Right lobe of liver (tissue), 6 donors: Measurements from ENCODE around the gene MED15. TPM values are rescaled to one million over a fixed set of nuclear protein-coding genes. Genes with fewer than 3 reads are reported as not detected.

Source experiments
- ATAC-seq, 4 donors: fragments of 200-7000 bp; cut with Tn5 transposase; one replicate each; pipeline ENCODE4 v1.9.1; 2020; ENCODE audit warnings: mild to moderate bottlenecking in 4 of 4, moderate library complexity in 4 of 4
- DNase-seq, 3 donors: peaks; one replicate each; pipeline ENCODE4 v3.0.0-alpha.2; 2020
- H3K27ac ChIP-seq, 3 donors: fragments of 200-600 bp; one replicate each; pipeline ENCODE4 v1.8.0; 2022
- H3K27me3 ChIP-seq, 2 donors: fragments of 200-600 bp; one replicate each; pipeline ENCODE4 v1.8.0; 2022
- H3K36me3 ChIP-seq, 4 donors: fragments of 200-600 bp; sonication (generic) in 1 of 4; one replicate each; pipeline versions ENCODE4 v1.5.1 to v1.8.0; 2017 to 2022; ENCODE audit warnings: control low read depth in 1 of 4
- H3K4me1 ChIP-seq, 4 donors: fragments of 200-600 bp; sonication (generic) in 1 of 4; one replicate each; pipeline versions ENCODE4 v1.5.1 to v1.8.0; 2017 to 2022; ENCODE audit warnings: control low read depth in 1 of 4
- H3K4me3 ChIP-seq, 3 donors: fragments of 200-600 bp; one replicate each; pipeline ENCODE4 v1.8.0; 2022
- H3K9me3 ChIP-seq, 4 donors: fragments of 200-600 bp; sonication (generic) in 1 of 4; one replicate each; pipeline versions ENCODE4 v1.5.1 to v1.8.0; 2017 to 2022; ENCODE audit warnings: control low read depth in 1 of 4
- CTCF ChIP-seq, 4 donors: fragments of 200-600 bp in 3 of 4; fragments of 450-650 bp in 1 of 4; IDR thresholded peaks; one replicate each; pipeline versions ENCODE4 v1.5.1 to v1.8.0; 2016 to 2022; ENCODE audit warnings: antibody characterized with exemption in 4 of 4, mild to moderate bottlenecking in 2 of 4
- POLR2A ChIP-seq: fragments of 450-650 bp; IDR thresholded peaks from one replicate; pipeline ENCODE4 v1.6.1; 2017; ENCODE audit warnings: antibody characterized with exemption, mild to moderate bottlenecking
- WGBS: methylation state at CpG from one replicate; pipeline ENCODE4 v1.1.6; 2018; ENCODE audit warnings: low coverage, low lambda C conversion rate; ENCODE audit not compliant: insufficient coverage; ENCODE audit errors: missing lambda C conversion rate; 5-methylcytosine and 5-hydroxymethylcytosine counted together
- intact Hi-C, 2 donors: fragments of 100-400 bp; cut with DNase I; formaldehyde crosslinking; loops; one replicate each; pipeline versions ENCODE4 v1.11.2 to v1.14.1; 2022
- total RNA-seq, 6 experiments: library from RNA; depleted of rRNA in 2 of 6; stranded (reverse); fragments of >200 nt in 2 of 6; fragmentation: NEBNext Ultra II Directional in 3 of 6; extraction: Animal tissue kit (Norgen Biotek cat#: 25700) in 3 of 6; gene quantifications; one replicate each; pipeline versions ENCODE4 v1.1.0 to v1.2.4, GENCODE V29; 2016 to 2023
- donor health status: DM: no; HTN: yes; CAD: no.
- donor health status: DM: no; HTN: no; CAD: no.
- donor health status: DM: no; HTN: no; CAD: no.
- donor health status: DM: no; HTN: yes; CAD: no.
- donor health status: DM: no; HTN: yes; CAD: no.

The MED15 gene
- total RNA-seq, 6 experiments from 2014 or later, result 15.7 to 34.7 (median 23.6) TPM

- Histone ChIP-seq H3K4me3 (no peak overlapping the region), H3K27me3 (no peaks in the 10 kb centered on the region), H3K9me3 (no peaks in the 10 kb centered on the region), H3K27ac (no peak overlapping the region), H3K36me3 (peaks cover 0 to 17% (median 0%) of the 10 kb centered on the region in 4 donors), H3K4me1 (peaks cover 0 to 7% (median 0%) of the 10 kb centered on the region in 4 donors)
- intact Hi-C loops, result loop anchor here in 1 of 2 donors (10.0 kb wide), 1 partner anchor 51 kb away; no protein-coding TSS in a partner anchor
- peak in 3 of 4 donors; percentile 20 to 77 (median 38) for ATAC-seq
- WGBS, result 0% methylated on average over 1 of the region's 1 CpG
- peak in 1 of 3 donors; percentile 9 for DNase-seq
- no peak for TF ChIP-seq POLR2A
- TF ChIP-seq CTCF (IDR thresholded peaks at IDR 0.05), result no peak
Measured at GRCh38 chr22:20524004-20524481, 16.6 kb downstream of the MED15 start.

- DNase-seq, result peak in 1 of 3 donors; percentile 5
- Histone ChIP-seq H3K36me3 (peaks cover 0 to 9% (median 0%) of the 10 kb centered on the region in 4 donors), H3K9me3 (no peaks in the 10 kb centered on the region), H3K27me3 (no peaks in the 10 kb centered on the region), H3K27ac (no peak overlapping the region), H3K4me1 (peaks cover 0 to 7% (median 0%) of the 10 kb centered on the region in 4 donors), H3K4me3 (no peak overlapping the region)
- intact Hi-C loops, result loop anchor here in 1 of 2 donors (10.0 kb wide), 1 partner anchor 50 kb away; no protein-coding TSS in a partner anchor
- ATAC-seq, result no peak
- TF ChIP-seq POLR2A (no peak), CTCF (IDR thresholded peaks at IDR 0.05) (no peak)
- 95% methylated on average over 6 of the region's 7 CpGs for WGBS
Measured at GRCh38 chr22:20525048-20525447, 17.6 kb downstream of the MED15 start.

GRCh38 chr22:20526305-20526627 lies 18.9 kb downstream of the MED15 start:
- WGBS, result 81% methylated on average over 4 of the region's 4 CpGs
- Histone ChIP-seq H3K27ac (no peak overlapping the region), H3K27me3 (no peaks in the 10 kb centered on the region), H3K36me3 (peaks cover 0 to 9% (median 0%) of the 10 kb centered on the region in 4 donors), H3K9me3 (no peaks in the 10 kb centered on the region), H3K4me3 (no peak overlapping the region), H3K4me1 (peaks cover 0 to 10% (median 0%) of the 10 kb centered on the region in 4 donors)
- ATAC-seq, result no peak
- DNase-seq, result no peak
- TF ChIP-seq CTCF (IDR thresholded peaks at IDR 0.05), result no peak
- no peak for TF ChIP-seq POLR2A
- intact Hi-C loops, result loop anchor here in 1 of 2 donors (10.0 kb wide), 1 partner anchor 49 kb away; no protein-coding TSS in a partner anchor

- Histone ChIP-seq H3K27ac (no peak overlapping the region), H3K36me3 (peaks cover 0 to 9% (median 0%) of the 10 kb centered on the region in 4 donors), H3K9me3 (no peaks in the 10 kb centered on the region), H3K4me3 (no peak overlapping the region), H3K4me1 (peaks cover 0 to 14% (median 0%) of the 10 kb centered on the region in 4 donors), H3K27me3 (no peaks in the 10 kb centered on the region)
- 70% methylated on average over 3 of the region's 6 CpGs for WGBS
- DNase-seq (peak in 1 of 3 donors; percentile 15), ATAC-seq (no peak)
- TF ChIP-seq POLR2A (no peak), CTCF (IDR thresholded peaks at IDR 0.05) (no peak)
- intact Hi-C loops, result loop anchor here in 1 of 2 donors (10.0 kb wide), 1 partner anchor 48 kb away; no protein-coding TSS in a partner anchor
Measured at GRCh38 chr22:20526628-20527355, 19.4 kb downstream of the MED15 start.
